Adipocyte (in vitro differentiated cells): ENCODE measurements around the gene TNFRSF1B.
"Not testable (repeated sequence)": the region's sequence is repeated elsewhere in the genome, so short reads cannot be mapped to it uniquely, and the experiment has no call there.

Experiments
- DNase-seq: peaks from one replicate; pipeline ENCODE4 v3.0.0-alpha.2; 2015; ENCODE audit warnings: low read depth
- H3K27me3 ChIP-seq: replicated peaks from 2 replicates; pipeline ENCODE4 v1.7.0; 2013; ENCODE audit warnings: mild to moderate bottlenecking, low read length, moderate library complexity; ENCODE audit not compliant: control insufficient read depth, insufficient read depth
- H3K36me3 ChIP-seq: 2 replicates; pipeline ENCODE4 v1.7.0; 2013; ENCODE audit warnings: low read length, mild to moderate bottlenecking, moderate library complexity; ENCODE audit not compliant: control insufficient read depth, insufficient read depth, severe bottlenecking
- H3K4me1 ChIP-seq: 2 replicates; pipeline ENCODE4 v1.7.0; 2013; ENCODE audit warnings: mild to moderate bottlenecking, low read length, moderate library complexity; ENCODE audit not compliant: control insufficient read depth, insufficient read depth
- H3K4me3 ChIP-seq: 2 replicates; pipeline ENCODE4 v1.7.0; 2013; ENCODE audit warnings: mild to moderate bottlenecking, low read length, moderate library complexity
- H3K9ac ChIP-seq: 2 replicates; pipeline ENCODE4 v1.7.0; 2013; ENCODE audit warnings: mild to moderate bottlenecking, low read length, moderate library complexity
- H3K9me3 ChIP-seq: 2 replicates; pipeline ENCODE4 v1.7.0; 2013; ENCODE audit warnings: mild to moderate bottlenecking, low read length, moderate library complexity; ENCODE audit not compliant: control insufficient read depth

Gene TNFRSF1B

GRCh38 chr1:12222700-12223099 lies 55.9 kb downstream of the TNFRSF1B start:
- H3K9ac ChIP-seq, H3K27me3 ChIP-seq, H3K36me3 ChIP-seq, H3K4me3 ChIP-seq, DNase-seq, H3K9me3 ChIP-seq: not testable (repeated sequence)
- peaks cover 16% of the 10 kb centered on the region for H3K4me1 ChIP-seq

- not testable (repeated sequence) for H3K27me3 ChIP-seq, H3K4me3 ChIP-seq, H3K9ac ChIP-seq, H3K36me3 ChIP-seq, DNase-seq, H3K9me3 ChIP-seq
- H3K4me1 ChIP-seq, result peaks cover 13% of the 10 kb centered on the region
Observed at GRCh38 chr1:12224092-12224491, 57.3 kb downstream of the TNFRSF1B start.

- H3K9ac ChIP-seq, result no peak overlapping the region
- no peaks in the 10 kb centered on the region for H3K9me3 ChIP-seq
- peaks cover 15% of the 10 kb centered on the region for H3K4me1 ChIP-seq
- H3K27me3 ChIP-seq, result no peaks in the 10 kb centered on the region
- H3K4me3 ChIP-seq, result no peak overlapping the region
- no peak for DNase-seq
- H3K36me3 ChIP-seq, result peaks cover 1% of the 10 kb centered on the region
Observed at GRCh38 chr1:12228979-12229378, 62.2 kb downstream of the TNFRSF1B start.

- Histone ChIP-seq H3K36me3 (peaks cover 5% of the 10 kb centered on the region), H3K4me1 (peaks cover 15% of the 10 kb centered on the region), H3K9ac (peak overlapping the region; percentile 99), H3K27me3 (no peaks in the 10 kb centered on the region), H3K4me3 (peak overlapping the region; percentile 99), H3K9me3 (no peaks in the 10 kb centered on the region)
- DNase-seq, result no peak
Observed at GRCh38 chr1:12229386-12229834, 62.6 kb downstream of the TNFRSF1B start.

- Histone ChIP-seq H3K4me1 (peaks cover 15% of the 10 kb centered on the region), H3K27me3 (no peaks in the 10 kb centered on the region), H3K36me3 (peaks cover 10% of the 10 kb centered on the region), H3K4me3 (peak within 1 kb of the TSS; percentile 99), H3K9ac (peak within 1 kb of the TSS; percentile 99), H3K9me3 (no peaks in the 10 kb centered on the region)
- peak; percentile 96 for DNase-seq
Observed at GRCh38 chr1:12229835-12230548, 63.2 kb downstream of the TNFRSF1B start, which contains the start of gene VPS13D. VPS13D (plus strand) TSS chr1:12230030; CDS start chr1:12234267, 4,237 bp downstream.

GRCh38 chr1:12230549-12231275 lies 63.9 kb downstream of the TNFRSF1B start:
- Histone ChIP-seq H3K9ac (peak overlapping the region; percentile 99), H3K4me1 (peaks cover 15% of the 10 kb centered on the region), H3K27me3 (no peaks in the 10 kb centered on the region), H3K4me3 (peak overlapping the region; percentile 99), H3K9me3 (no peaks in the 10 kb centered on the region), H3K36me3 (peaks cover 16% of the 10 kb centered on the region)
- peak; percentile 70 for DNase-seq

- Histone ChIP-seq H3K36me3 (peaks cover 21% of the 10 kb centered on the region), H3K9me3 (no peaks in the 10 kb centered on the region), H3K4me1 (peaks cover 15% of the 10 kb centered on the region), H3K27me3 (no peaks in the 10 kb centered on the region), H3K9ac (peak overlapping the region; percentile 99), H3K4me3 (peak overlapping the region; percentile 99)
- DNase-seq, result no peak
Observed at GRCh38 chr1:12231276-12231595, 64.4 kb downstream of the TNFRSF1B start.

- DNase-seq, result no peak
- no peaks in the 10 kb centered on the region for H3K27me3 ChIP-seq
- no peaks in the 10 kb centered on the region for H3K9me3 ChIP-seq
- peak overlapping the region; percentile 12 for H3K4me3 ChIP-seq
- peaks cover 15% of the 10 kb centered on the region for H3K4me1 ChIP-seq
- peaks cover 29% of the 10 kb centered on the region for H3K36me3 ChIP-seq
- no peak overlapping the region for H3K9ac ChIP-seq
Observed at GRCh38 chr1:12232221-12232620, 65.4 kb downstream of the TNFRSF1B start.

GRCh38 chr1:12244078-12244477 lies 77.3 kb downstream of the TNFRSF1B start:
- Histone ChIP-seq H3K9ac (no peak overlapping the region), H3K4me1 (peaks cover 32% of the 10 kb centered on the region), H3K36me3 (peaks cover 59% of the 10 kb centered on the region), H3K27me3 (no peaks in the 10 kb centered on the region), H3K4me3 (no peak overlapping the region), H3K9me3 (no peaks in the 10 kb centered on the region)
- no peak for DNase-seq

GRCh38 chr1:12244585-12244984 lies 77.8 kb downstream of the TNFRSF1B start:
- H3K27me3 ChIP-seq, result no peaks in the 10 kb centered on the region
- no peak for DNase-seq
- H3K36me3 ChIP-seq, result peaks cover 64% of the 10 kb centered on the region
- no peak overlapping the region for H3K4me3 ChIP-seq
- no peak overlapping the region for H3K9ac ChIP-seq
- H3K4me1 ChIP-seq, result peaks cover 37% of the 10 kb centered on the region
- no peaks in the 10 kb centered on the region for H3K9me3 ChIP-seq

GRCh38 chr1:12245116-12245515 lies 78.3 kb downstream of the TNFRSF1B start:
- Histone ChIP-seq H3K27me3 (no peaks in the 10 kb centered on the region), H3K4me3 (no peak overlapping the region), H3K9ac (no peak overlapping the region), H3K36me3 (peaks cover 69% of the 10 kb centered on the region), H3K4me1 (peaks cover 40% of the 10 kb centered on the region), H3K9me3 (no peaks in the 10 kb centered on the region)
- no peak for DNase-seq
